GM12801 (cell line): Measurements from ENCODE around the gene PTPRS.

Source experiments
- CTCF ChIP-seq: IDR thresholded peaks from one replicate; pipeline ENCODE4 v1.5.1; 2011; ENCODE audit warnings: control low read depth; ENCODE audit not compliant: insufficient read length; ENCODE audit errors: extremely low read depth

PTPRS gene

GRCh38 chr19:5340637-5341447 lies at the start of gene PTPRS:
Gene PTPRS (minus strand): TSS chr19:5340812. CDS start chr19:5286140, 54,672 bp downstream.
- TF ChIP-seq CTCF, result no peak

GRCh38 chr19:5389353-5389752 lies 48.7 kb upstream of the PTPRS start:
- TF ChIP-seq CTCF, result no peak

GRCh38 chr19:5387472-5387871 lies 46.9 kb upstream of the PTPRS start:
- TF ChIP-seq CTCF, result no peak

GRCh38 chr19:5386841-5387240 lies 46.2 kb upstream of the PTPRS start:
- TF ChIP-seq CTCF, result no peak

- no peak for TF ChIP-seq CTCF
Measured at GRCh38 chr19:5380215-5380919, 39.8 kb upstream of the PTPRS start.

GRCh38 chr19:5376928-5377327 lies 36.3 kb upstream of the PTPRS start:
- no peak for TF ChIP-seq CTCF

GRCh38 chr19:5372572-5373200 lies 32.1 kb upstream of the PTPRS start:
- no peak for TF ChIP-seq CTCF
